ENCODE data around the gene FBXO15. TPM values are rescaled to one million over a fixed set of nuclear protein-coding genes. Genes with fewer than 3 reads are reported as not detected.

The FBXO15 gene
- total RNA-seq, 6 donors from 2014 or later: 0.83 to 11.9 (median 2.6) TPM

DNA sequence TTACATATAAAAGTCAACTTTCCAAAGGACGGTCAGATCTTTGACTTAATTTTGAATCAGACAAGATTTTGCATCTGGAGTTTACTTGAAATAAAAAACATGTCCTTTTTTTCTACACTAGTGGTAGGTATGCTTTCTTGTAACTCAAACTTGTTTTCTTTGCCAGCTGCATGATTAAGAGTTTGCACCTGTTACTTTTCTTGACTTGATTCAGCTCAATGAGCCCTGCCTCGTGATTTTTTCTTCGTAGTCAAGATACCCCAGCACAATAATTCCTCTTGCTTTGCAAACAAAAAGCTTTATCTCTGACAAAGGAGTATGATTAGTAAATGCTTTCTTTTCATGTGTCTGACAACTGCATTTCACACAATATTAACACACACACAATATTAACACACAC is 82.3 kb downstream of the FBXO15 start:
- WGBS, 2 donors: 76 to 81% methylated on average over 3 of the region's 3 CpGs

DNA sequence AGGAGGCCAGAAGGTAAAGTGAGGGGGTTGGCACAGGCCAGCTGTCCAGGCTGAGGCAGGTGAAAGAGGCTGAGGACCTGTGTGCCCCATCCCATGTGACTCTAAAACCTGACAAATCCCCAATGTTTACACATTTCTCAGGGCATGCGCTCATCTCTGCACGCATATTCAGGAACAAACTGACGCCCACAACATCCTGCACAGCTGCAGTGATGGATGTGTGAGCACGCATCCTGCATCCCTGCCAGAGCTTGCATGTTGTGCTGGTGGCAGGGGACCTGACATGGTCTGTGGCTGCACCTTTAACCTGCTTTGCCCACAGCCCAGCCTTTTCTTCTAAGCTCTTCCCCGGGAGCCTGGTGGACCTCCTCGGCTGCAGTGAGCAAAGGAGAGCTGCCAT is 83.1 kb downstream of the FBXO15 start:
- Histone ChIP-seq H3K4me1 (peaks cover 0 to 7% (median 2%) of the 10 kb centered on the region in 4 donors), H3K4me3 (no peak overlapping the region), H3K36me3 (no peaks in the 10 kb centered on the region), H3K27ac (no peak overlapping the region), H3K27me3 (no peaks in the 10 kb centered on the region), H3K9me3 (no peaks in the 10 kb centered on the region)
- no peak for DNase-seq
- 50 to 53% methylated on average over 2 to 6 of the region's 6 CpGs for whole genome bisulfite sequencing, 2 donors
- TF ChIP-seq EP300 (IDR thresholded peaks at IDR 0.05): no peak
- TF ChIP-seq, protein P1, sequence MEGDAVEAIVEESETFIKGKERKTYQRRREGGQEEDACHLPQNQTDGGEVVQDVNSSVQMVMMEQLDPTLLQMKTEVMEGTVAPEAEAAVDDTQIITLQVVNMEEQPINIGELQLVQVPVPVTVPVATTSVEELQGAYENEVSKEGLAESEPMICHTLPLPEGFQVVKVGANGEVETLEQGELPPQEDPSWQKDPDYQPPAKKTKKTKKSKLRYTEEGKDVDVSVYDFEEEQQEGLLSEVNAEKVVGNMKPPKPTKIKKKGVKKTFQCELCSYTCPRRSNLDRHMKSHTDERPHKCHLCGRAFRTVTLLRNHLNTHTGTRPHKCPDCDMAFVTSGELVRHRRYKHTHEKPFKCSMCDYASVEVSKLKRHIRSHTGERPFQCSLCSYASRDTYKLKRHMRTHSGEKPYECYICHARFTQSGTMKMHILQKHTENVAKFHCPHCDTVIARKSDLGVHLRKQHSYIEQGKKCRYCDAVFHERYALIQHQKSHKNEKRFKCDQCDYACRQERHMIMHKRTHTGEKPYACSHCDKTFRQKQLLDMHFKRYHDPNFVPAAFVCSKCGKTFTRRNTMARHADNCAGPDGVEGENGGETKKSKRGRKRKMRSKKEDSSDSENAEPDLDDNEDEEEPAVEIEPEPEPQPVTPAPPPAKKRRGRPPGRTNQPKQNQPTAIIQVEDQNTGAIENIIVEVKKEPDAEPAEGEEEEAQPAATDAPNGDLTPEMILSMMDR (IDR thresholded peaks at IDR 0.05): no peak
- no peak for TF ChIP-seq POLR2A (IDR thresholded peaks at IDR 0.05)
- no peak for TF ChIP-seq POLR2AphosphoS5 (IDR thresholded peaks at IDR 0.05)
- ATAC-seq (ENCODE audit: low FRiP score in 2 of 2): peak in 1 of 2 donors; percentile 34

More for the DNA sequence above, 82.3 kb downstream of the FBXO15 start:
- TF ChIP-seq, protein P1 (IDR thresholded peaks at IDR 0.05): no peak
- TF ChIP-seq POLR2A (IDR thresholded peaks at IDR 0.05): no peak
- no peak for TF ChIP-seq EP300 (IDR thresholded peaks at IDR 0.05)
- TF ChIP-seq POLR2AphosphoS5 (IDR thresholded peaks at IDR 0.05): no peak
- ATAC-seq (ENCODE audit: low FRiP score in 2 of 2): no peak
- Histone ChIP-seq H3K4me1 (peaks cover 0 to 7% (median 2%) of the 10 kb centered on the region in 4 donors), H3K36me3 (no peaks in the 10 kb centered on the region), H3K27me3 (no peaks in the 10 kb centered on the region), H3K9me3 (no peaks in the 10 kb centered on the region), H3K27ac (no peak overlapping the region), H3K4me3 (no peak overlapping the region)
- DNase-seq: no peak

DNA sequence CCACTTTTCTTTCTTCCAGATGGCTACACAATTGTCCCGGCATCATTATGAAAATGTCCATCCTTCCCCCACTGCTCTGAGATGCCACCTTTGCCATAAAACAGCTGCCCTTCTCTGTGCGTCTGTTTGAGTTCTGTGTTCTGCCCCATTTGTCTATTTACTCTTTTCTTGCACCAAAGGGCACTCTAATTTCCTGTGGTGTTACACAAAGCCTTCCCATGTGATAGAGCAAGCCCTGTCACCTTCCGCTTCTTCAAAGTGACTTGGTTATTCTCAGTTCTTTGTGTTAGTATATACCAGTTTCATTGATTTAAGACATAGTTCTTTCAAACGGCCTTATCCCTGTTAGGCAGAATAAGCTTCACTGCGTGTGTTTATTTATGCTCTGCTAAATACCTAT is 84.1 kb downstream of the FBXO15 start:
- H3K27ac ChIP-seq: no peak overlapping the region
- no peaks in the 10 kb centered on the region for H3K9me3 ChIP-seq
- no peak for DNase-seq
- H3K27me3 ChIP-seq: no peaks in the 10 kb centered on the region
- H3K36me3 ChIP-seq: no peaks in the 10 kb centered on the region
- TF ChIP-seq EP300 (IDR thresholded peaks at IDR 0.05) (no peak), POLR2A (IDR thresholded peaks at IDR 0.05) (no peak), POLR2AphosphoS5 (IDR thresholded peaks at IDR 0.05) (no peak)
- TF ChIP-seq, protein P1 (IDR thresholded peaks at IDR 0.05): no peak
- H3K4me3 ChIP-seq: no peak overlapping the region
- ATAC-seq (ENCODE audit: low FRiP score in 2 of 2): no peak
- 71 to 72% methylated on average over 5 of the region's 5 CpGs for WGBS, 2 donors
- no peaks in the 10 kb centered on the region for H3K4me1 ChIP-seq

DNA sequence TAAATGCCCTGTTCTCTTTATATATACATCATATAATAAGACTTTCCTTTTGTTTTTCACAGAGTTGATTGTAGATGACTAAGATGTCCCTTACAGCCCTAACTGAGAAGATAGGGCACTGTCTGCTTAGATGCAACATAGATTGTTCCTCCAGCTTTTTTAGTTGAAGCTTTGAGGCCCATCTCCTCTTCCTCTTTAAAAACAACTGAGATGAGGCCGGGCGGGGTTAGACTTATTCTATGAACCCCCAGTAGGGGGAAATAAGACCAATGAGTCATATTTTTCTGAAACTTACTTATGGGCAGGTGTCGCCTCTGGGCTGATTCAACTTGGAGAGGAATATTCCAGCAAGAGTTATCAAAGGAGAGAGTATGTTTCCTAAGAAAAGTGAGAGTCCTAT is 84.6 kb downstream of the FBXO15 start:
- TF ChIP-seq, protein P1 (IDR thresholded peaks at IDR 0.05): no peak
- TF ChIP-seq EP300 (IDR thresholded peaks at IDR 0.05) (no peak), POLR2A (IDR thresholded peaks at IDR 0.05) (no peak), POLR2AphosphoS5 (IDR thresholded peaks at IDR 0.05) (no peak)
- H3K27ac ChIP-seq: no peak overlapping the region
- H3K4me1 ChIP-seq: no peaks in the 10 kb centered on the region
- no peak overlapping the region for H3K4me3 ChIP-seq
- ATAC-seq (ENCODE audit: low FRiP score in 2 of 2) (no peak), DNase-seq (no peak)
- 73 to 92% methylated on average over 3 of the region's 3 CpGs for WGBS, 2 donors
- no peaks in the 10 kb centered on the region for H3K27me3 ChIP-seq
- peaks cover 0 to 1% (median 0%) of the 10 kb centered on the region in 4 donors for H3K9me3 ChIP-seq
- no peaks in the 10 kb centered on the region for H3K36me3 ChIP-seq

DNA sequence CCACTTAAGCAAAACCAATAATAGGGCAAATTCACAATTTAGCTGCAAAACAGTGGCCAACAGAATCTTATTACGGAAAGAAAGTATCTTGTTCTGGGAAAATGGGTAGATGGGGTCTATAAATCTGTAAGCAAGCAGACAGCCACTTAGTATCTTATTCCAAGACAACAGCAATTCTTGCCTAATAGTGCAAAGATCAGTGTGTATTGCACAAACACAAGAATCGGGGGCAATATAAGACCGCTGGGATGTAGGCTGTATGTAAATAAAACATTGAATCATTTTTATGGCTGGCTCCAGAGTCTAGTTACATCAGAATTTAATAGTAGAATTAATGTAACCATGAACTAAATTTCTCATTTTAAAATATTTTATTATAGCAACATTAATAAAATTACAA is 85.6 kb downstream of the FBXO15 start:
- Histone ChIP-seq H3K27ac (no peak overlapping the region), H3K4me1 (no peaks in the 10 kb centered on the region), H3K27me3 (no peaks in the 10 kb centered on the region), H3K4me3 (no peak overlapping the region), H3K9me3 (peaks cover 0 to 6% (median 0%) of the 10 kb centered on the region in 4 donors), H3K36me3 (no peaks in the 10 kb centered on the region)
- 86 to 94% methylated on average over 3 of the region's 3 CpGs for WGBS, 2 donors
- ATAC-seq (ENCODE audit: low FRiP score in 2 of 2): no peak
- no peak for DNase-seq
- TF ChIP-seq EP300 (IDR thresholded peaks at IDR 0.05) (no peak), POLR2A (IDR thresholded peaks at IDR 0.05) (no peak), POLR2AphosphoS5 (IDR thresholded peaks at IDR 0.05) (no peak)
- TF ChIP-seq, protein P1 (IDR thresholded peaks at IDR 0.05): no peak
